ENCODE data around the gene ZCCHC3.

DNA sequence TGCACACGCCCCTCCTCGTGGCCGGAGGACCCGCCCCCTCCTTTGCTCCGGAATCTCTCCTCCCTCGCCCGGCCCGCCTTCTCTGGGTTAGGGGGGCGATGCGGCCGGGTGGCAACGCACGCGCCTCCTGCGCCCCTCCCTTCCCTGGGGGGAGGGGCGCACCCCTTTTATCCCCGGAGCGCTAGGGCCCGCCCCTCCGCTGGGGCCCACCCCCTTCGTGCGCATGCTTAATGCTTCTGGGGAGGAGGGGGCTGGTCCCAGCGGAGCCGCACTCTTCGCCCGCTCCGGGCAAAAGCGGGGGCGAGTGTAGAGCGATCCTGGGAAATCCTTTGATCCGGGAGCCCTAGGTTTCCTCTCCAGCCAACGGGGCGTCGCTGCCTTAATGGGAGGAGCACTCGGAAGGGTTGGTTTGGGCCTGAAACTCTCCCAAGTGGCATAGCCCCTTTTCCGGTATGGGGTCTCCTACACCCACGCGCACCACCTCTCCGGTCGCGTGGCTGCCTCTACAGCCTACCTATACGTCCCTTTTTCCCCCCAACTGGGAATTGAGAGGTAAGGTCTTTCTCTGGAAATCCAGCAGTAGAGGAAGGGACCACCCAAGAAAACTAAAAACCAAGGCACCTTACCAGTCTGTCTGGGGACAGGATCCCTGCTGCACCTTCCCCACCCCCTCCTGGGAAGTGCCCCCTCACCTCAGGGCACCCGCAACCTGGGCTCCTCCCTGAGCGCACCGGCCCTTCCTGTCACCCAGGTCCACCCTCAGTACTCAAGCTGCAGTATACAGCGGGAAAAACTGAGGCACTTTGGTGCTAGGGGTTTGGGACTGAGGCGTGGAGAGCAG lies 30.0 kb downstream of the ZCCHC3 start:
- TF ChIP-seq GATA3 (IDR thresholded peaks at IDR 0.05; ENCODE audit: low read depth, low read length) (no peak), GATA2 (IDR thresholded peaks at IDR 0.05; ENCODE audit: low read depth, low read length) (no peak)

Measured in SH-SY5Y (cell line).